ENCODE measurements around the gene RTL1. TPM values are rescaled to one million over a fixed set of nuclear protein-coding genes. Genes with fewer than 3 reads are reported as not detected.
A peak's percentile ranks its signal among the peaks of the same experiment; 100 is the strongest.

RTL1 gene
- total RNA-seq, 1 donor from 2014 or later: 0.15 TPM

- H3K9ac ChIP-seq: no peak overlapping the region
- H3K4me1 Mint-ChIP-seq: peaks cover 34% of the 10 kb centered on the region
- H3K4me1 ChIP-seq: peaks cover 38% of the 10 kb centered on the region
- H3K4me3 Mint-ChIP-seq: no peak overlapping the region
- H3K9me3 Mint-ChIP-seq: no peaks in the 10 kb centered on the region
- no peak overlapping the region for H3K4me3 ChIP-seq
- H4K20me1 ChIP-seq (ENCODE audit: low read depth): no peaks in the 10 kb centered on the region
- H3K27ac ChIP-seq: no peak overlapping the region
- TF ChIP-seq, protein P1, sequence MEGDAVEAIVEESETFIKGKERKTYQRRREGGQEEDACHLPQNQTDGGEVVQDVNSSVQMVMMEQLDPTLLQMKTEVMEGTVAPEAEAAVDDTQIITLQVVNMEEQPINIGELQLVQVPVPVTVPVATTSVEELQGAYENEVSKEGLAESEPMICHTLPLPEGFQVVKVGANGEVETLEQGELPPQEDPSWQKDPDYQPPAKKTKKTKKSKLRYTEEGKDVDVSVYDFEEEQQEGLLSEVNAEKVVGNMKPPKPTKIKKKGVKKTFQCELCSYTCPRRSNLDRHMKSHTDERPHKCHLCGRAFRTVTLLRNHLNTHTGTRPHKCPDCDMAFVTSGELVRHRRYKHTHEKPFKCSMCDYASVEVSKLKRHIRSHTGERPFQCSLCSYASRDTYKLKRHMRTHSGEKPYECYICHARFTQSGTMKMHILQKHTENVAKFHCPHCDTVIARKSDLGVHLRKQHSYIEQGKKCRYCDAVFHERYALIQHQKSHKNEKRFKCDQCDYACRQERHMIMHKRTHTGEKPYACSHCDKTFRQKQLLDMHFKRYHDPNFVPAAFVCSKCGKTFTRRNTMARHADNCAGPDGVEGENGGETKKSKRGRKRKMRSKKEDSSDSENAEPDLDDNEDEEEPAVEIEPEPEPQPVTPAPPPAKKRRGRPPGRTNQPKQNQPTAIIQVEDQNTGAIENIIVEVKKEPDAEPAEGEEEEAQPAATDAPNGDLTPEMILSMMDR (IDR thresholded peaks at IDR 0.05): no peak
- TF ChIP-seq EZH2phosphoT487 (IDR thresholded peaks at IDR 0.05) (no peak), EZH2 (IDR thresholded peaks at IDR 0.05) (no peak)
- no peak overlapping the region for H2AFZ ChIP-seq (replicated peaks)
- H3K27ac Mint-ChIP-seq: no peak overlapping the region
- no peaks in the 10 kb centered on the region for H3K36me3 ChIP-seq
- H3K27me3 Mint-ChIP-seq (ENCODE audit: insufficient read depth, low read depth): peaks cover 7% of the 10 kb centered on the region
- no peak for DNase-seq (ENCODE audit: low spot score)
- no peak overlapping the region for H3K4me2 ChIP-seq
- peaks cover 27% of the 10 kb centered on the region for H3F3A ChIP-seq (ENCODE audit: low read depth)
- no peaks in the 10 kb centered on the region for H3K27me3 ChIP-seq
- no peaks in the 10 kb centered on the region for H3K79me2 ChIP-seq (ENCODE audit: low read depth)
- H3K9me3 ChIP-seq (ENCODE audit: low read depth): no peaks in the 10 kb centered on the region
- no peaks in the 10 kb centered on the region for H3K36me3 Mint-ChIP-seq
These were observed 58.2 kb downstream of the RTL1 start for GRCh38 chr14:100845341-100845740.

DNA sequence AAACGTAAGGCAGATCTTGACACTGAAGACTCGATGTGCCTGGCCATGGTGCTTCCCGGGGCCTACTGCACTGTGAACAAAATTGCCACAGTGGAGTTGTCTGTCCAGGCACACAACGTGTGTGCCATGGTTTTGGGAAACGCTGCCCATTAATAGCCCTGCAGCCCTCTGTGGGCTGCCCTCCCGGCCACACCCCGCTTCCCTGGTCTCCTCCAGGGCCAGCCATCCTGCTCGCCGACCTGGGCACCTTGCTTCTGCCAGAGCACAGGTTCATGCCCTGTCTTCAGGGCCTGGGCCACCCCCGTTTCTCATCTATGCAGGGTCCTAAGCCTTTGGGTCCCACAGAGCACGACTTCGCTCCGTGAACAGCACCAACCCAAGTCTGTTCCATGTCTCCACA lies 58.7 kb downstream of the RTL1 start:
- Histone ChIP-seq H3K9ac (no peak overlapping the region), H3K36me3 (no peaks in the 10 kb centered on the region), H3K9me3 (ENCODE audit: low read depth) (no peaks in the 10 kb centered on the region), H3F3A (ENCODE audit: low read depth) (peaks cover 32% of the 10 kb centered on the region), H4K20me1 (ENCODE audit: low read depth) (no peaks in the 10 kb centered on the region), H2AFZ (replicated peaks) (no peak overlapping the region), H3K4me2 (no peak overlapping the region), H3K27ac (no peak overlapping the region), H3K4me1 (peaks cover 40% of the 10 kb centered on the region), H3K4me3 (no peak overlapping the region), H3K27me3 (no peaks in the 10 kb centered on the region), H3K79me2 (ENCODE audit: low read depth) (no peaks in the 10 kb centered on the region)
- no peak for TF ChIP-seq EZH2phosphoT487 (IDR thresholded peaks at IDR 0.05)
- TF ChIP-seq, protein P1 (IDR thresholded peaks at IDR 0.05): no peak
- no peak for TF ChIP-seq EZH2 (IDR thresholded peaks at IDR 0.05)
- H3K9me3 Mint-ChIP-seq: no peaks in the 10 kb centered on the region
- no peak for DNase-seq (ENCODE audit: low spot score)
- H3K36me3 Mint-ChIP-seq: no peaks in the 10 kb centered on the region
- no peak overlapping the region for H3K27ac Mint-ChIP-seq
- peaks cover 10% of the 10 kb centered on the region for H3K27me3 Mint-ChIP-seq (ENCODE audit: insufficient read depth, low read depth)
- no peak overlapping the region for H3K4me3 Mint-ChIP-seq
- H3K4me1 Mint-ChIP-seq: peaks cover 39% of the 10 kb centered on the region

- no peak overlapping the region for H3K4me3 ChIP-seq
- H3K36me3 ChIP-seq: no peaks in the 10 kb centered on the region
- H3K36me3 Mint-ChIP-seq: no peaks in the 10 kb centered on the region
- H2AFZ ChIP-seq (replicated peaks): no peak overlapping the region
- no peak for TF ChIP-seq EZH2 (IDR thresholded peaks at IDR 0.05)
- TF ChIP-seq, protein P1 (IDR thresholded peaks at IDR 0.05): no peak
- no peak for TF ChIP-seq EZH2phosphoT487 (IDR thresholded peaks at IDR 0.05)
- peaks cover 36% of the 10 kb centered on the region for H3F3A ChIP-seq (ENCODE audit: low read depth)
- no peak for DNase-seq (ENCODE audit: low spot score)
- no peaks in the 10 kb centered on the region for H4K20me1 ChIP-seq (ENCODE audit: low read depth)
- no peak overlapping the region for H3K27ac ChIP-seq
- peak overlapping the region; percentile 51 for H3K27ac Mint-ChIP-seq
- no peak overlapping the region for H3K4me2 ChIP-seq
- no peaks in the 10 kb centered on the region for H3K9me3 ChIP-seq (ENCODE audit: low read depth)
- H3K4me1 ChIP-seq: peaks cover 44% of the 10 kb centered on the region
- H3K4me3 Mint-ChIP-seq: no peak overlapping the region
- no peaks in the 10 kb centered on the region for H3K27me3 ChIP-seq
- peaks cover 10% of the 10 kb centered on the region for H3K27me3 Mint-ChIP-seq (ENCODE audit: insufficient read depth, low read depth)
- H3K9ac ChIP-seq: no peak overlapping the region
- no peaks in the 10 kb centered on the region for H3K9me3 Mint-ChIP-seq
- H3K4me1 Mint-ChIP-seq: peaks cover 43% of the 10 kb centered on the region
- no peaks in the 10 kb centered on the region for H3K79me2 ChIP-seq (ENCODE audit: low read depth)
These were observed 59.1 kb downstream of the RTL1 start for GRCh38 chr14:100844421-100844820.
